Measurements from ENCODE around the gene SLC15A2.

SLC15A2 gene

DNA sequence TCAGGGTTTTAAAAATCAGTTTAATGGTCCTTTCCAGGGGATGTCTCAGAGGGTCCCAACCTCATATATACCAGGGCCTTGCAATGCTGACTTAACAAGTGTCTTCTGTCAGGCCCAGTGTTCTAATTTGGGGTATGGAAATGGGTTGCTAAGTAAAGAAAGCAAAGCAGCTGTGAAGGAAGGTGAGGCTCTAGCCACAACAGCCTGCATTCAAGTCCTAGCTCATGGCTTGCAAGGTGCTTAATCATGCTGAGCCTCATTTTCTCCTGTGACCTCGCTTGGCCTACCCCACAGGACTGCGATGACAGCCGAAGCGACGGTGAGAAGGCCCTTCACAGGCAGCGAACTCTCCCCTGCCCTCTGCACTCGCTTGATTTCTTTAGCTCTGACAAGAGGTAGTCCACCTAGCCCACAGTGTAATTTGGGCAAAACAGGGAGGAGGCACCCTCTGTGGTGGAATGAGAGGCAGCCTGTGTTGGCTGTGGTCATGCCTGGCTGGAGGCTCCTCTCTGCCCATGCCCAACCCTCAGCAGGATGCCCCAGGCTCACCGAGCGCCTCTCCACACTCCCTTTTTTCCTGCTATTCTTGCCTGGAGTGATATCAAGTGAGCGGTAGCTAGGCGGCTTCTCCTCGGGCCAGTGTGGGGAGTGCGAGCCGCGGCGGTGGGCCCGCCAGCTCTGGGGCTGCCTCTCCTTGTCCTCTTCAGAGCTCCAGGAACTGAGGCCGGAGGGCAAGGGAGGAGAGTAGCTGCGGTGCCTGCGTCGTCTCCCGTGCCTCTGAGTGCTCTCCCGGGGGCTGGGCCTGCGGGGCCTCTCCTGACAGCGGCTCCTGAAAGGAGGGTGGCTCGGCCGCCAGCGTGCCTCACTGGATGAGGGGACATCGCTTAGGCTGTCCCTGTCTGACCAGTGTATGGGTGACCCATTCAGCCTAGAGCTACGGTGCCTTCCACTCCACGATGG, 98.7 kb downstream of the SLC15A2 start:
- peaks cover under 1% of the 10 kb centered on the region for H3K27me3 Mint-ChIP-seq (ENCODE audit: low read depth, poor library complexity)
- no peak for DNase-seq
- peaks cover under 1% of the 10 kb centered on the region for H3K4me1 Mint-ChIP-seq
- no peak for TF ChIP-seq CTCF (IDR thresholded peaks at IDR 0.05)
- no peaks in the 10 kb centered on the region for H3K9me3 Mint-ChIP-seq
- H3K27ac Mint-ChIP-seq = no peak overlapping the region
- H3K36me3 Mint-ChIP-seq (ENCODE audit: low read depth) = no peaks in the 10 kb centered on the region
- no peak overlapping the region for H3K4me3 Mint-ChIP-seq
